Medulla oblongata (tissue), 1 donor: ENCODE results near the gene CTRL.
"Not testable (repeated sequence)": the region's sequence is repeated elsewhere in the genome, so short reads cannot be mapped to it uniquely, and the experiment has no call there.

Experiments
- DNase-seq: peaks from one replicate; pipeline ENCODE4 v3.0.0-alpha.2; 2015; ENCODE audit errors: extremely low spot score

CTRL gene

GRCh38 chr16:67931712-67932461 lies at the start of gene CTRL:
Gene CTRL (minus strand): TSS chr16:67931862. CDS start chr16:67931852, 10 bp downstream.
- DNase-seq: no peak

GRCh38 chr16:67979955-67980678 lies 48.5 kb upstream of the CTRL start, which contains the start of gene DPEP3:
Gene DPEP3 (minus strand): TSS chr16:67980499. CDS start chr16:67980380, 119 bp downstream.
- no peak for DNase-seq

- no peak for DNase-seq
Measured at GRCh38 chr16:67977469-67978227, 46.0 kb upstream of the CTRL start.

GRCh38 chr16:67977005-67977404 lies 45.3 kb upstream of the CTRL start:
- DNase-seq: no peak

- no peak for DNase-seq
Measured at GRCh38 chr16:67976205-67976604, 44.5 kb upstream of the CTRL start.

- no peak for DNase-seq
Measured at GRCh38 chr16:67975321-67976105, 43.9 kb upstream of the CTRL start.

GRCh38 chr16:67972285-67972684 lies 40.6 kb upstream of the CTRL start:
- not testable (repeated sequence) for DNase-seq

GRCh38 chr16:67971111-67971510 lies 39.4 kb upstream of the CTRL start:
- DNase-seq: no peak

- DNase-seq: no peak
Measured at GRCh38 chr16:67969254-67970039, 37.8 kb upstream of the CTRL start.

- DNase-seq: peak; percentile 81
Measured at GRCh38 chr16:67968400-67969253, 37.0 kb upstream of the CTRL start, which contains the start of gene SLC12A4. Gene SLC12A4 (minus strand): TSS chr16:67968637. CDS start chr16:67968553, 84 bp downstream.

- no peak for DNase-seq
Measured at GRCh38 chr16:67967958-67968399, 36.3 kb upstream of the CTRL start.

GRCh38 chr16:67967183-67967957 lies 35.7 kb upstream of the CTRL start:
- DNase-seq: no peak

GRCh38 chr16:67966549-67967182 lies 35.0 kb upstream of the CTRL start:
- DNase-seq: no peak

- no peak for DNase-seq
Measured at GRCh38 chr16:67965668-67966548, 34.2 kb upstream of the CTRL start.

GRCh38 chr16:67964477-67965131 lies 32.9 kb upstream of the CTRL start:
- DNase-seq: no peak

GRCh38 chr16:67963662-67964321 lies 32.1 kb upstream of the CTRL start:
- DNase-seq: no peak
